Stomach (tissue), 9 donors: ENCODE results near the gene B4GALNT1. TPM values are rescaled to one million over a fixed set of nuclear protein-coding genes. Genes with fewer than 3 reads are reported as not detected.
A peak's percentile ranks its signal among the peaks of the same experiment; 100 is the strongest.

ENCODE experiments used
- DNase-seq, 2 donors: peaks; one replicate each; pipeline versions ENCODE4 v3.0.0 to v3.0.0-alpha.2; 2013 to 2019
- H3K27ac ChIP-seq, 5 donors: fragments of 200-600 bp in 4 of 5; sonication (generic) in 4 of 5; one replicate each; pipeline ENCODE4 v1.5.1; 2013 to 2019; ENCODE audit warnings: mild to moderate bottlenecking in 1 of 5, moderate library complexity in 1 of 5
- H3K27me3 ChIP-seq, 3 donors: fragments of 200-600 bp; sonication (generic); one replicate each; pipeline ENCODE4 v1.5.1; 2017 to 2019; ENCODE audit warnings: mixed run types in 1 of 3
- H3K36me3 ChIP-seq, 4 donors: fragments of 200-600 bp; sonication (generic); 1 replicate in 3 of 4; 2 replicates in 1 of 4; pipeline ENCODE4 v1.5.1; 2016 to 2019
- H3K4me1 ChIP-seq, 4 donors: fragments of 200-600 bp; sonication (generic); one replicate each; pipeline ENCODE4 v1.5.1; 2016 to 2019
- H3K4me3 ChIP-seq, 4 donors: fragments of 200-600 bp; sonication (generic) in 3 of 4; one replicate each; pipeline ENCODE4 v1.5.1; 2016 to 2019; ENCODE audit warnings: mild to moderate bottlenecking in 1 of 4
- H3K9me3 ChIP-seq, 4 donors: fragments of 200-600 bp; sonication (generic); one replicate each; pipeline ENCODE4 v1.5.1; 2016 to 2019
- EP300 ChIP-seq: sonication (generic); formaldehyde crosslinking; IDR thresholded peaks from one replicate; pipeline ENCODE4 v1.6.1; 2017; ENCODE audit warnings: antibody characterized with exemption
- POLR2A ChIP-seq, 4 donors: fragments of 450-650 bp; IDR thresholded peaks; one replicate each; pipeline ENCODE4 v1.6.1; 2016; ENCODE audit warnings: antibody characterized with exemption in 4 of 4, control low read depth in 2 of 4, mild to moderate bottlenecking in 1 of 4, moderate library complexity in 1 of 4
- POLR2AphosphoS5 ChIP-seq, 3 donors: sonication (generic); formaldehyde crosslinking; IDR thresholded peaks; one replicate each; pipeline ENCODE4 v1.6.1; 2016; ENCODE audit warnings: antibody characterized with exemption in 3 of 3
- WGBS, 5 donors: extraction: QIAGEN DNeasy Blood & Tissue Kit in 3 of 5; methylation state at CpG; one replicate each; pipeline versions ENCODE4 v1.1.5 to v1.1.7; 2013 to 2018; 5-methylcytosine and 5-hydroxymethylcytosine counted together
- intact Hi-C: fragments of 100-400 bp; cut with DNase I; formaldehyde crosslinking; loops from one replicate; pipeline ENCODE4 v1.15.1; 2023; ENCODE audit warnings: low total_unique reads
- polyA plus RNA-seq, 3 donors: library from polyadenylated mRNA; stranded (reverse); fragments of 200-250 nt; gene quantifications; one replicate each; pipeline ENCODE4 v1.2.3, GENCODE V29; 2013
- total RNA-seq, 5 donors: library from RNA; depleted of rRNA; stranded (reverse); fragments of >200 nt; gene quantifications; one replicate each; pipeline versions ENCODE4 v1.1.0 to v1.2.3, GENCODE V29; 2014 to 2016
- TF ChIP-seq, protein P1 (sequence below), 7 experiments: fragments of 450-650 bp in 4 of 7; fragments of 200-600 bp in 3 of 7; sonication (generic) in 3 of 7; IDR thresholded peaks; one replicate each; pipeline ENCODE4 v1.5.1; 2016 to 2019; ENCODE audit warnings: antibody characterized with exemption in 7 of 7, control low read depth in 2 of 7, mild to moderate bottlenecking in 1 of 7
- donor health status: healthy with polysubstance abuse.
- donor health status: Bipolar disorder and iron deficiency.
- donor health status: healthy.

B4GALNT1 gene
- total and polyA plus RNA-seq, 8 donors, result 0.31 to 1.1 (median 0.67) TPM; not detected in 4

DNA sequence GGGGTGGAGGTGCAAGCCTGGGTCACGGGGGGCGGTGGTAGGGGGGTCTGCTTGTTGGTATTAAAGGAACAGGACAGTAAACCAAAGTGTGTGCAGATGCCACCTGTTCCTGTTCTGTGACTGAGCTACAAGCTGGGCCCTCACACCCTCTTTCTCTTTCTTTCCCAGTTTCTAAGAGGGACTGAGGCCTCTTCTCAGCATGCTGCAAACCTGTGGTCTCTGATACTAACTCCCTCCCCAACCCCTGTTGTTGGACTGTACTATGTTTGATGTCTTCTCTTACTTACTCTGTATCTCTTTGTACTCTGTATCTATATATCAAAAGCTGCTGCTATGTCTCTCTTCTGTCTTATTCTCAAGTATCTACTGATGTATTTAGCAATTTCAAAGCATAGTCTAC lies 49.0 kb downstream of the B4GALNT1 start:
- H3K9me3 ChIP-seq, result no peaks in the 10 kb centered on the region
- DNase-seq, result no peak
- H3K36me3 ChIP-seq, result peaks cover 0 to 4% (median 0%) of the 10 kb centered on the region in 4 donors
- H3K27me3 ChIP-seq, result peaks cover 0 to 13% (median 0%) of the 10 kb centered on the region in 3 donors
- no peak overlapping the region for H3K27ac ChIP-seq
- H3K4me3 ChIP-seq, result no peak overlapping the region
- no peaks in the 10 kb centered on the region for H3K4me1 ChIP-seq
- 97 to 100% (median 100%) methylated on average over 2 of the region's 2 CpGs for WGBS, 5 donors
- TF ChIP-seq POLR2AphosphoS5 (IDR thresholded peaks at IDR 0.05) (no peak), POLR2A (IDR thresholded peaks at IDR 0.05) (no peak), EP300 (no peak)
- TF ChIP-seq, protein P1, sequence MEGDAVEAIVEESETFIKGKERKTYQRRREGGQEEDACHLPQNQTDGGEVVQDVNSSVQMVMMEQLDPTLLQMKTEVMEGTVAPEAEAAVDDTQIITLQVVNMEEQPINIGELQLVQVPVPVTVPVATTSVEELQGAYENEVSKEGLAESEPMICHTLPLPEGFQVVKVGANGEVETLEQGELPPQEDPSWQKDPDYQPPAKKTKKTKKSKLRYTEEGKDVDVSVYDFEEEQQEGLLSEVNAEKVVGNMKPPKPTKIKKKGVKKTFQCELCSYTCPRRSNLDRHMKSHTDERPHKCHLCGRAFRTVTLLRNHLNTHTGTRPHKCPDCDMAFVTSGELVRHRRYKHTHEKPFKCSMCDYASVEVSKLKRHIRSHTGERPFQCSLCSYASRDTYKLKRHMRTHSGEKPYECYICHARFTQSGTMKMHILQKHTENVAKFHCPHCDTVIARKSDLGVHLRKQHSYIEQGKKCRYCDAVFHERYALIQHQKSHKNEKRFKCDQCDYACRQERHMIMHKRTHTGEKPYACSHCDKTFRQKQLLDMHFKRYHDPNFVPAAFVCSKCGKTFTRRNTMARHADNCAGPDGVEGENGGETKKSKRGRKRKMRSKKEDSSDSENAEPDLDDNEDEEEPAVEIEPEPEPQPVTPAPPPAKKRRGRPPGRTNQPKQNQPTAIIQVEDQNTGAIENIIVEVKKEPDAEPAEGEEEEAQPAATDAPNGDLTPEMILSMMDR (IDR thresholded peaks at IDR 0.05), result no peak
- intact Hi-C loops, result loop anchor here (5.0 kb wide), 1 partner anchor 38 kb away; no protein-coding TSS in a partner anchor

DNA sequence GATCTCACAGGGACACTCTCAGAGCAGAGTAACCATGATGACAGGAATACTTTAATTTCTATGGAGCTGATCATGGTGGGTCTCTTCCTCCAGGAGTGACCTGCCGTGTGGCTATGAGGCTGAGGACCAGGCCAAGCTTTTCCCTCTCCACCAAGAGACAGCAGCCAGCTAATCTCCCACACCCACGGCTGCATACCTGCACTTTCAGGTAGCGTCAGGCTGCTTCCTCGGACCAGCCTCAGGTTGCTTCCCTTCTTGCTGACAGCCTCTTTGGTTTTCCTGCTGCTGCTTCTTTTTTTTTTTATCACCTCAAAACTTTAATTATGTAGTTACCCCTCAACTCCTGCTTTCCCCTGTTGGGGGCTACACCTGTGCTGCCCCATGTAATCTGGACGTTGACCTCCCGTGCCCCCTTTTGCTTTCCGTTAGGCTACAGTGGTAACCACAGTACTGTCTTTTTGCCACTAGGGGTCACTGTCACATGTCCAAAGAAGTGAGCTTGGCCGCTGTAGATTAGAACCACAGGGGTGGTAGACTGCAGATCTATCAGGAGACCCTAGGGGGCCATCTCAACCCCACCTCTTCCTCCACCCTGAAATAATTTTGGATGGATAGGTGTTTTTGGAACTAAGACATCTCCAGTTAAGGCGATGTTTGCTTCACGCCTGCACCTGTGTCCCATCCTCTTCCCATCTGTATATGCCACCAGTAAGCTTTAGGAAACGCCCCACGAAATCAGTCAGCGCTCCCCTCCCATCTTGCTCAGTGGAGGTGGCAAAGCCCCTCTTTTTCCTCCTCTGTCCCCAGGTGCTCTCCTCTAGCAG lies 49.8 kb downstream of the B4GALNT1 start:
- WGBS, 5 donors, result 41 to 47% (median 44%) methylated on average over 13 of the region's 13 CpGs

DNA sequence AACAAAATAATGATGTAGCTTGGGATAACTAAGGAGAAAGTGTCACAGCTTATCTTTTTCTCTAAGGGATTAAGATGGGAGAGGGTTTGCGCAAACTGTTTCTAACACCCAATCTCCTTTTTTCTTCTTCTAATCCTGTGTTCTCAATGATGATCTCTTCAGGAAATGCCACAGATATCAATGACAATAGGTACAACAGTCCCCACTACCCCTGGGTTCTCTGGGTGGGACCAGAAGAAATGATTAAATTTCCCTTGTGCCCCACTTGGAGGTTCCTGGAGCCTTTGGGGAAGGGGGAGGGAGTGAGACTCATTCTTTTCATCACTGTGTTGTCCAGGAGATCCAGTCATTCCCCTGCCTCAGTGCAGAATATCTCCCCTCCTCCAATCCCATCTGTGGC lies 50.6 kb downstream of the B4GALNT1 start:
- Histone ChIP-seq H3K4me1 (no peaks in the 10 kb centered on the region), H3K27ac (no peak overlapping the region), H3K36me3 (peaks cover 0 to 5% (median 2%) of the 10 kb centered on the region in 4 donors), H3K4me3 (no peak overlapping the region), H3K9me3 (no peaks in the 10 kb centered on the region), H3K27me3 (peaks cover 0 to 9% (median 0%) of the 10 kb centered on the region in 3 donors)
- 92 to 100% (median 100%) methylated on average over 1 of the region's 1 CpG for WGBS, 5 donors
- intact Hi-C loops, result loop anchor here (5.0 kb wide), 1 partner anchor 40 kb away; no protein-coding TSS in a partner anchor
- TF ChIP-seq EP300, result no peak
- TF ChIP-seq, protein P1 (IDR thresholded peaks at IDR 0.05), result no peak
- no peak for TF ChIP-seq POLR2A (IDR thresholded peaks at IDR 0.05)
- no peak for TF ChIP-seq POLR2AphosphoS5 (IDR thresholded peaks at IDR 0.05)
- no peak for DNase-seq

More for the DNA sequence above, 49.8 kb downstream of the B4GALNT1 start:
- Histone ChIP-seq H3K4me1 (no peaks in the 10 kb centered on the region), H3K4me3 (no peak overlapping the region), H3K36me3 (peaks cover 0 to 4% (median 0%) of the 10 kb centered on the region in 4 donors), H3K9me3 (no peaks in the 10 kb centered on the region), H3K27ac (no peak overlapping the region), H3K27me3 (peaks cover 0 to 13% (median 0%) of the 10 kb centered on the region in 3 donors)
- TF ChIP-seq EP300 (no peak), POLR2A (IDR thresholded peaks at IDR 0.05) (no peak), POLR2AphosphoS5 (IDR thresholded peaks at IDR 0.05) (peak in 1 of 3 donors; percentile 43)
- TF ChIP-seq, protein P1 (IDR thresholded peaks at IDR 0.05), result peak in 5 of 7 experiments; percentile 92 to 96 (median 94)
- intact Hi-C loops, result loop anchor here (5.0 kb wide), 1 partner anchor 39 kb away; no protein-coding TSS in a partner anchor
- DNase-seq, result peak; percentile 59 to 91

DNA sequence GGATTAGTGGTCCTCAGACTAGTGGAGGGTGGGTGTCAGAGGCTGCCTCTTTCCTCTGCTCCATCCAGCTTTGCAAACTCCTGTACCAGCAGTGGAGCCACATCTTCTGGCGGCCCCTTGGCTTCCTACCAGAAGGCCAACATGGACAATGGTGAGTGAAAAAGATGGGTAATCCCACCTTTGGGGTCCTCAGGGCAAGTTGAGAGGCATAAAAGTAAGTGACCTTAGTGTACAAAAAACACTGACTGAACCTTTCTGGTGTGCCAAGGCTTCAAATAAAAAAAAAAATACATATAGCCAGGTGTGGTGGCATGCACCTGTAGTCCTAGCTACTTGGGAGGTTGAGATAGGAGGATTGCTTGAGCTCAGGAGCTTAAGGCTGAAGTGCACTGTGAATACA lies 51.2 kb downstream of the B4GALNT1 start:
- Histone ChIP-seq H3K27ac (no peak overlapping the region), H3K9me3 (no peaks in the 10 kb centered on the region), H3K4me3 (no peak overlapping the region), H3K36me3 (peaks cover 0 to 5% (median 2%) of the 10 kb centered on the region in 4 donors), H3K4me1 (no peaks in the 10 kb centered on the region), H3K27me3 (peaks cover 0 to 9% (median 0%) of the 10 kb centered on the region in 3 donors)
- WGBS, 5 donors, result 80 to 100% (median 94%) methylated on average over 1 of the region's 1 CpG
- no peak for DNase-seq
- intact Hi-C loops, result loop anchor here (5.0 kb wide), 1 partner anchor 40 kb away; no protein-coding TSS in a partner anchor
- TF ChIP-seq POLR2A (IDR thresholded peaks at IDR 0.05) (no peak), POLR2AphosphoS5 (IDR thresholded peaks at IDR 0.05) (no peak)
